Measurements from ENCODE around the gene PITPNC1. TPM values are rescaled to one million over a fixed set of nuclear protein-coding genes. Genes with fewer than 3 reads are reported as not detected.

PITPNC1 gene
- total and polyA plus RNA-seq, 2 of the 13 experiments (the other 11 are each of a cell fraction or from before 2014, with no cell fraction given), result 4.1 to 5.7 TPM

GRCh38 chr17:67420994-67421393 is 43.9 kb downstream of the PITPNC1 start:
- no peaks in the 10 kb centered on the region for H4K20me1 ChIP-seq (ENCODE audit: insufficient read depth, low read length)
- no peak for DNase-seq (ENCODE audit: low spot score)
- no peaks in the 10 kb centered on the region for H3K79me2 ChIP-seq (ENCODE audit: insufficient read depth, low read length)
- no peak for ATAC-seq
- TF ChIP-seq YEATS4 (CRISPR knock-in tag; IDR thresholded peaks at IDR 0.05; ENCODE audit: borderline replicate concordance) (no peak), ZC3H4 (CRISPR knock-in tag; IDR thresholded peaks at IDR 0.05; ENCODE audit: borderline replicate concordance) (no peak), XBP1 (CRISPR knock-in tag; IDR thresholded peaks at IDR 0.05) (no peak), PAF1 (CRISPR knock-in tag; IDR thresholded peaks at IDR 0.05) (no peak), RAD51 (IDR thresholded peaks at IDR 0.05; ENCODE audit: borderline replicate concordance) (no peak), ZFP91 (CRISPR knock-in tag; IDR thresholded peaks at IDR 0.05; ENCODE audit: borderline replicate concordance) (no peak), ZNF296 (CRISPR knock-in tag; conservative IDR thresholded peaks at IDR 0.05) (no peak), ZNF33B (CRISPR knock-in tag; IDR thresholded peaks at IDR 0.05) (no peak), ZNF547 (CRISPR knock-in tag; IDR thresholded peaks at IDR 0.05) (no peak)
- H3K27me3 ChIP-seq (ENCODE audit: control insufficient read depth in 1 of 2, insufficient read depth in 2 of 2, low read length in 2 of 2), result no peaks in the 10 kb centered on the region
- in situ Hi-C loops (cut with HindIII; ENCODE audit: extremely low pct_ligation_motif_present, low pct_unique_long_range_greater_than_20kb) (no loop called here), intact Hi-C loops (cut with micrococcal nuclease; ENCODE audit: unreplicated experiment) (no loop called here)
- no peak overlapping the region for H3K9ac ChIP-seq (ENCODE audit: insufficient read depth, low read depth, low read length)
- no TSS peak for BruUV-seq (replicated peaks)
- WGBS (ENCODE audit: low lambda C conversion rate), result 80% methylated on average over 5 of the region's 5 CpGs
- no peak overlapping the region for H3K4me3 ChIP-seq (replicated peaks in 1 of 3; ENCODE audit: insufficient read depth in 1 of 3, low read depth in 2 of 3, low read length in 3 of 3)
- ChIA-PET POLR2A (no interaction called here), CTCF (ENCODE audit: low intra/inter-chr PET ratio, low total read pairs) (no interaction called here)
- no peak overlapping the region for H3K27ac ChIP-seq (ENCODE audit: extremely low read length, insufficient read depth, low read length)
- peaks cover 16% of the 10 kb centered on the region for H3K4me1 ChIP-seq (ENCODE audit: insufficient read depth, low read length)
- FAIRE-seq, result no peak
- no peaks in the 10 kb centered on the region for H3K36me3 ChIP-seq (replicated peaks in 1 of 2; ENCODE audit: control insufficient read depth in 1 of 2, insufficient read depth in 2 of 2, low read length in 2 of 2)
- H2AFZ ChIP-seq (ENCODE audit: low read length), result no peak overlapping the region
- no peak overlapping the region for H3K4me2 ChIP-seq (ENCODE audit: low read depth, low read length)
- H3K9me3 ChIP-seq (ENCODE audit: low read length), result no peaks in the 10 kb centered on the region

GRCh38 chr17:67421869-67422273 is 44.8 kb downstream of the PITPNC1 start:
- no peak for ATAC-seq

More at GRCh38 chr17:67421869-67422273, 44.8 kb downstream of the PITPNC1 start:
- Histone ChIP-seq H3K27me3 (ENCODE audit: control insufficient read depth in 1 of 2, insufficient read depth in 2 of 2, low read length in 2 of 2) (no peaks in the 10 kb centered on the region), H3K4me1 (ENCODE audit: insufficient read depth, low read length) (peaks cover 16% of the 10 kb centered on the region), H3K9me3 (ENCODE audit: low read length) (no peaks in the 10 kb centered on the region), H4K20me1 (ENCODE audit: insufficient read depth, low read length) (no peaks in the 10 kb centered on the region), H3K79me2 (ENCODE audit: insufficient read depth, low read length) (no peaks in the 10 kb centered on the region), H3K27ac (ENCODE audit: extremely low read length, insufficient read depth, low read length) (no peak overlapping the region), H3K4me2 (ENCODE audit: low read depth, low read length) (no peak overlapping the region), H2AFZ (ENCODE audit: low read length) (no peak overlapping the region), H3K36me3 (replicated peaks in 1 of 2; ENCODE audit: control insufficient read depth in 1 of 2, insufficient read depth in 2 of 2, low read length in 2 of 2) (no peaks in the 10 kb centered on the region), H3K4me3 (replicated peaks in 1 of 3; ENCODE audit: insufficient read depth in 1 of 3, low read depth in 2 of 3, low read length in 3 of 3) (no peak overlapping the region), H3K9ac (ENCODE audit: insufficient read depth, low read depth, low read length) (no peak overlapping the region)
- CTCF ChIA-PET (ENCODE audit: low intra/inter-chr PET ratio, low total read pairs), result no interaction called here
- POLR2A ChIA-PET, result no interaction called here
- no TSS peak for BruUV-seq (replicated peaks)
- WGBS (ENCODE audit: low lambda C conversion rate), result 49% methylated on average over 3 of the region's 3 CpGs
- DNase-seq (ENCODE audit: low spot score) (peak; percentile 39), FAIRE-seq (no peak)
- in situ Hi-C loops (cut with HindIII; ENCODE audit: extremely low pct_ligation_motif_present, low pct_unique_long_range_greater_than_20kb) (no loop called here), intact Hi-C loops (cut with micrococcal nuclease; ENCODE audit: unreplicated experiment) (no loop called here)
- no peak for TF ChIP-seq BCLAF1 (IDR thresholded peaks at IDR 0.05)
- no peak for TF ChIP-seq PITX1 (CRISPR knock-in tag; IDR thresholded peaks at IDR 0.05)
- peak; percentile 60 for TF ChIP-seq FOSL2 (CRISPR knock-in tag; IDR thresholded peaks at IDR 0.05)
